Osteocyte (in vitro differentiated cells): ENCODE data around the gene POLR3E. TPM values are rescaled to one million over a fixed set of nuclear protein-coding genes. Genes with fewer than 3 reads are reported as not detected.
A peak's percentile ranks its signal among the peaks of the same experiment; 100 is the strongest.

Source experiments
- DNase-seq: peaks from one replicate; pipeline ENCODE4 v3.0.0; 2021; ENCODE audit warnings: mixed read lengths; ENCODE audit not compliant: unreplicated experiment; ENCODE audit errors: extremely low spot score
- H3K27ac Mint-ChIP-seq: one replicate; pipeline ENCODE4 v1.8.0; 2021; ENCODE audit warnings: mild to moderate bottlenecking, mixed read lengths; ENCODE audit not compliant: unreplicated experiment
- H3K27me3 Mint-ChIP-seq: one replicate; pipeline ENCODE4 v1.8.0; 2021; ENCODE audit warnings: mixed read lengths; ENCODE audit not compliant: unreplicated experiment
- H3K36me3 Mint-ChIP-seq: one replicate; pipeline ENCODE4 v1.8.0; 2021; ENCODE audit warnings: mixed read lengths; ENCODE audit not compliant: unreplicated experiment
- H3K4me1 Mint-ChIP-seq: one replicate; pipeline ENCODE4 v1.8.0; 2021; ENCODE audit warnings: mixed read lengths; ENCODE audit not compliant: unreplicated experiment
- H3K4me3 Mint-ChIP-seq: one replicate; pipeline ENCODE4 v1.8.0; 2021; ENCODE audit warnings: mild to moderate bottlenecking, moderate library complexity, mixed read lengths; ENCODE audit not compliant: unreplicated experiment
- H3K9me3 Mint-ChIP-seq: one replicate; pipeline ENCODE4 v1.8.0; 2021; ENCODE audit warnings: mixed read lengths; ENCODE audit not compliant: unreplicated experiment
- total RNA-seq: library from RNA; stranded (reverse); gene quantifications from 2 replicates; pipeline ENCODE4 v1.2.1, GENCODE V29; 2021
- TF ChIP-seq, protein P1 (sequence below): fragments of 200-600 bp; sonication (generic); IDR thresholded peaks from 2 replicates; pipeline ENCODE4 v1.5.0; 2021; ENCODE audit warnings: antibody characterized with exemption, mild to moderate bottlenecking, moderate library complexity

The POLR3E gene
- total RNA-seq, 1 donor from 2014 or later: 34.4 TPM

GRCh38 chr16:22316411-22316811 is 19.2 kb downstream of the POLR3E start:
- Mint-ChIP-seq H3K27me3 (no peaks in the 10 kb centered on the region), H3K36me3 (peaks cover 26% of the 10 kb centered on the region), H3K4me1 (no peaks in the 10 kb centered on the region), H3K4me3 (no peak overlapping the region), H3K9me3 (no peaks in the 10 kb centered on the region), H3K27ac (no peak overlapping the region)
- TF ChIP-seq, protein P1, sequence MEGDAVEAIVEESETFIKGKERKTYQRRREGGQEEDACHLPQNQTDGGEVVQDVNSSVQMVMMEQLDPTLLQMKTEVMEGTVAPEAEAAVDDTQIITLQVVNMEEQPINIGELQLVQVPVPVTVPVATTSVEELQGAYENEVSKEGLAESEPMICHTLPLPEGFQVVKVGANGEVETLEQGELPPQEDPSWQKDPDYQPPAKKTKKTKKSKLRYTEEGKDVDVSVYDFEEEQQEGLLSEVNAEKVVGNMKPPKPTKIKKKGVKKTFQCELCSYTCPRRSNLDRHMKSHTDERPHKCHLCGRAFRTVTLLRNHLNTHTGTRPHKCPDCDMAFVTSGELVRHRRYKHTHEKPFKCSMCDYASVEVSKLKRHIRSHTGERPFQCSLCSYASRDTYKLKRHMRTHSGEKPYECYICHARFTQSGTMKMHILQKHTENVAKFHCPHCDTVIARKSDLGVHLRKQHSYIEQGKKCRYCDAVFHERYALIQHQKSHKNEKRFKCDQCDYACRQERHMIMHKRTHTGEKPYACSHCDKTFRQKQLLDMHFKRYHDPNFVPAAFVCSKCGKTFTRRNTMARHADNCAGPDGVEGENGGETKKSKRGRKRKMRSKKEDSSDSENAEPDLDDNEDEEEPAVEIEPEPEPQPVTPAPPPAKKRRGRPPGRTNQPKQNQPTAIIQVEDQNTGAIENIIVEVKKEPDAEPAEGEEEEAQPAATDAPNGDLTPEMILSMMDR: no peak
- DNase-seq: no peak

- TF ChIP-seq, protein P1: no peak
- H3K27me3 Mint-ChIP-seq: no peaks in the 10 kb centered on the region
- H3K4me3 Mint-ChIP-seq: no peak overlapping the region
- DNase-seq: no peak
- no peak overlapping the region for H3K27ac Mint-ChIP-seq
- no peaks in the 10 kb centered on the region for H3K4me1 Mint-ChIP-seq
- H3K9me3 Mint-ChIP-seq: no peaks in the 10 kb centered on the region
- peaks cover 23% of the 10 kb centered on the region for H3K36me3 Mint-ChIP-seq
These were observed 19.9 kb downstream of the POLR3E start for GRCh38 chr16:22317001-22317530.

DNA sequence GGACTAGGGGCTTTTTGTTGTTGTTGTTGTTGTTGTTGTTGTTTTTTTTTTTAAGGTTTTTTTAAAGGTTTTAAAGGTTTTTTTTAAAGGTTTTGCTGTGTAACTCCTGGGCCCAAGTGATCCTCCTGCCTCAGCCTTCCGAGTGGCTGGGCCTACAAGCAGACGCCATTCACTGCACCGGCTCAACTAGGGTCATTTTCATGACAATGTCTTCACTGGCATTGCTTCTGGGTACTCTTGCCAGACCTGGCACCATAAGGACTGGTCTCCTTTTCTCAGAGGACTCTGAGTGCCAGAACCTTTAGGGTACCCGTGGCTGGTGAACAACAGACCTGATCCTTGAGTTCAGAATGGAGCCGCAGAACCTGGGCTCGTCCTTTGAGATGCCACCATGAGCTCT is 20.4 kb downstream of the POLR3E start:
- no peaks in the 10 kb centered on the region for H3K4me1 Mint-ChIP-seq
- TF ChIP-seq, protein P1: no peak
- H3K27me3 Mint-ChIP-seq: no peaks in the 10 kb centered on the region
- H3K9me3 Mint-ChIP-seq: no peaks in the 10 kb centered on the region
- H3K4me3 Mint-ChIP-seq: no peak overlapping the region
- no peak overlapping the region for H3K27ac Mint-ChIP-seq
- H3K36me3 Mint-ChIP-seq: peaks cover 22% of the 10 kb centered on the region
- DNase-seq: no peak

DNA sequence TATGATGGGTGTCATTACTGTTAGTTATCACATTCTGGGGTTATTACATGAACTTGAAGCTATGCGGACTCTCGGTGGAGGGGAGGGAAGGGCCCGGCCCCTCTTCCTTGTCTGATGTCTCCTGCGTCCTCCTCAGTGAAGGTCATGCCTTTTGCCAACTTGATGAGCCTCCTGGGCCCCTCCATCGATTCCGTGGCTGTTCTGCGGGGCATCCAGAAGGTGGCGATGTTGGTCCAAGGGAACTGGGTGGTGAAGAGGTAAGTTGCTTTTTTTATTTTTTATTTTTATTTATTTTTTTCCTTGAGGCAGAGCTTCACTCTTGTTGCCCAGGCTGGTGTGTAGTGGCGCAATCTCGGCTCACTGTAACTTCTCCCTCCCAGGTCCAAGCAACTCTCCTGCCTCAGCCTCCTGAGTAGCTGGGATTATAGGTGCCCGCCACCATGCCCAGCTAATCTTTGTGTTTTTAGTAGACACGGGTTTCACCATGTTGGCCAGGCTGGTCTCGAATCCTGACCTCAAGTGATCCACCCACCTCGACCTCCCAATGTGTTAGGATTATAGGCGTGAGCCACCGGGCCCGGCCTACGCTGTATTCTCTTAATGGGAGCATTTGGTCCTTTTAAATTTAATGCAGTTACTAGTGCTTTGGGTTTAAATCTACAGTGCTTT is 21.6 kb downstream of the POLR3E start:
- TF ChIP-seq, protein P1: peak; percentile 62
- Mint-ChIP-seq H3K27me3 (no peaks in the 10 kb centered on the region), H3K4me1 (no peaks in the 10 kb centered on the region), H3K27ac (no peak overlapping the region), H3K36me3 (peaks cover 17% of the 10 kb centered on the region), H3K9me3 (no peaks in the 10 kb centered on the region), H3K4me3 (no peak overlapping the region)
- peak; percentile 81 for DNase-seq

DNA sequence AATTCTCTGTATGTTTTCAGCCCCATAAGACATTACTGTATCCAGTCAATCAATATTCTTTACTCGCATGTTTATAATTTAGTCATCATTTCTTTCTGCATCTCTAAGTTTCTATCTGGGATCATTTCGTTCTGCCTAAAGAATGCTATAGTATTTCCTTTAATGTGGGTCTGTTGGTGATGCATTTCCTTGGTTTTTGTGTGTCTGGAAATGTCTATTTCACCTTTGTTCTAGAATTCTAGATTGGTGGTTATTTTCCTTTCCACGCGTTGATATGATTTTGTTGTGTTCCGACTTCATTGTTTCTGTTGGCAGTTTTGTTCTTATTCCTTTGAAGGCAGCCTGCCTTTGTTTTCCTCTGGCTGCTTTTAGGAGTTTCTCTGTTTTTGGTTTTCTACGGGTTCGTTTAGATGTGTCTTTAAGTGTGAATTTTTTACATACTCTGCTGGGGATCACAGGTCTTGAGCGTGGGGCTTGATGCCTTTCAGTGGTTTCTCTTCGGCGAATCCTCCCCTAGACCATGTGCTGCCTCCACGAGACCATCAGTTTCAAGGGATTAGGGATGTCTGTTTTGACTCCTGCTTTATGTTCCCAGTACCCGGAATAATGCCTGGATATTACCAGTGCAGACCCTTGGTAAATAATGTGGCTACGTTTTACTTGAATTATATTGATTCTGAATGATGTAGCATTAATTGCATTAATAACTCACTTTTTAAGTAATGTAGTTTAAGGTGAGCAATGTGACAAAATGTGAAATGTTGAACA is 23.5 kb downstream of the POLR3E start:
- peak; percentile 19 for DNase-seq
- no peaks in the 10 kb centered on the region for H3K9me3 Mint-ChIP-seq
- H3K27me3 Mint-ChIP-seq: no peaks in the 10 kb centered on the region
- TF ChIP-seq, protein P1: no peak
- H3K27ac Mint-ChIP-seq: no peak overlapping the region
- H3K4me1 Mint-ChIP-seq: no peaks in the 10 kb centered on the region
- no peak overlapping the region for H3K4me3 Mint-ChIP-seq
- peaks cover 19% of the 10 kb centered on the region for H3K36me3 Mint-ChIP-seq
